ENCODE data around the gene HOXC10. TPM values are rescaled to one million over a fixed set of nuclear protein-coding genes. Genes with fewer than 3 reads are reported as not detected.

The HOXC10 gene
- total RNA-seq, 3 donors from 2014 or later: not detected

GRCh38 chr12:53966085-53966384 lies 18.9 kb upstream of the HOXC10 start:
- Histone ChIP-seq H3K36me3 (ENCODE audit: low read depth) (no peaks in the 10 kb centered on the region), H3K4me3 (no peak overlapping the region), H3K4me1 (ENCODE audit: low read depth) (no peaks in the 10 kb centered on the region), H3K9me3 (no peaks in the 10 kb centered on the region)
- ATAC-seq (no peak), DNase-seq (no peak)
- no peak for TF ChIP-seq CTCF (IDR thresholded peaks at IDR 0.05)
- intact Hi-C loops (cut with DNase I, micrococcal nuclease): no loop called here

- no peak for TF ChIP-seq CTCF (IDR thresholded peaks at IDR 0.05)
- intact Hi-C loops (cut with DNase I, micrococcal nuclease): no loop called here
- ATAC-seq (no peak), DNase-seq (no peak)
- H3K9me3 ChIP-seq: no peaks in the 10 kb centered on the region
- H3K4me1 ChIP-seq (ENCODE audit: low read depth): no peaks in the 10 kb centered on the region
- H3K4me3 ChIP-seq: no peak overlapping the region
- no peaks in the 10 kb centered on the region for H3K36me3 ChIP-seq (ENCODE audit: low read depth)
These were observed 18.4 kb upstream of the HOXC10 start for GRCh38 chr12:53966385-53967133.

DNA sequence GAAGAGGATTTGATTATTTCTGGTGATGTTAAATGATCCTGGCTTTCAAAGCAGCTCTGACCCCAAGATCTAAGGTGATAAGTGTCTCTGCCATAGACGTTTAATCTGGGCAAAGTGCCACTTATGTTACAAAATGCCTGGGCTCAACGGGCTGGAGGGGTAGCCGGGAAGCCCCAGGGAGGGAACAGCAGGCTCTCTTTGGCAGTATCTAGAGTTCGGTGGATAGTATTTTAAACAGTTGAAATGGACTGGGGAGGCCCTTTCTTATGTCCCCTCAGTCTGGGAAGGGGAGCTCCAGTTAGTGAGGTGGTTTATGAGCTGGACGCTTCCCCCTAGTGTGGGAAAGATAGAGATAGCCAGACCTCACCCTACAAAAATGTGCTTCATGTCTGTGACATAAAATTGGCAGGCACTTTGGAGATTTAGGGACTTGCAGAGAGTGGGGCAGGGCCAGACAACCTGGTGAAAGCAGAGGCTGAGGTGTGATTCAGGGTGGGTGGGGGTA lies 17.5 kb upstream of the HOXC10 start:
- intact Hi-C loops (cut with DNase I, micrococcal nuclease): no loop called here
- no peak for ATAC-seq
- H3K9me3 ChIP-seq: no peaks in the 10 kb centered on the region

DNA sequence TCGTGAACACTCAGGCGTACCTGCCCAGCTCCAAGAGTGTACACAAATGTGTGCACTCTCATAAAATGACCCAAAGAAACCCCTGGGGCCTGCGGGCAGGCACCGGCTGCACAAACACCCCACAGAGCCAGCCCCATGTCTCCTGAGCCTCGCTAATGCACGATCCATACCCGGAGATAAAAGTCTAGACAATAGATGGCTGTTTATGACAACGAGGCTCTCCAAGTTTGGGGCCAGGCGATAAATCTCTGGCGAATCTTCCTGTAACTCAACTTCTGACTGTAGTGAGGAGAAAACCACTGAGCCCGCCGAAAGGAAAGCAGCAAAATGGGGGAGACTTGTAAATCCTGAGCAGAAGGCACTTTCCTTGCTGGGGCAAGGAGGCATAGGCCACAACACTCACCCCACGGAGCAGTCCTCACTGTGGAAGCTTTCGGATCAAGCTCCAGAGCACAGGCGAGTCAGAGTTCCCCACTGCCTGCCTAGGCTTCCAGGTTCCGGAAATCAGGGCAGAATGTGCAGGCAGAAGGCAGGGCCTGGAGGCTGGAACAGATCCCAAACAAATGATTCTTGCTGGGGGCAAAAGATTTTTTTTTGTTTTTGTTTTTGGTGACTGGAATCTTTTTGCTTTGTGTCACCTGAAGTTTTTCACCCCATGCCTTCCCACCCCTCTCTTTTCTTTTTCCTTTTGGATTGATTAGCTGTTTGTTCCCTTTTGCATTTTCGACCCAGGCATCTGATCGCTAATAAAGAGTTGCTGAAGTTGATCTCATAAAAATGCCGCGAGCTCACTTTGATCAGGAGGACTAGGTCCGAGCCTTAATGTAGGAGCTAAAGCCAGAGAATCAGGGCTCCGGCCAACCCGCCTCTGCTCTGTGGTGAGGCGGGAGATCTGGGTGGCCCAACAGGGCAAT lies 16.5 kb upstream of the HOXC10 start:
- ATAC-seq (no peak), DNase-seq (no peak)
- H3K36me3 ChIP-seq (ENCODE audit: low read depth): no peaks in the 10 kb centered on the region
- TF ChIP-seq CTCF (IDR thresholded peaks at IDR 0.05): no peak
- H3K9me3 ChIP-seq: no peaks in the 10 kb centered on the region
- intact Hi-C loops (cut with DNase I, micrococcal nuclease): no loop called here
- H3K4me1 ChIP-seq (ENCODE audit: low read depth): no peaks in the 10 kb centered on the region
- no peak overlapping the region for H3K4me3 ChIP-seq

More for the DNA sequence above, 17.5 kb upstream of the HOXC10 start:
- no peaks in the 10 kb centered on the region for H3K4me1 ChIP-seq (ENCODE audit: low read depth)
- no peak overlapping the region for H3K4me3 ChIP-seq
- no peaks in the 10 kb centered on the region for H3K36me3 ChIP-seq (ENCODE audit: low read depth)
- DNase-seq: no peak
- TF ChIP-seq CTCF (IDR thresholded peaks at IDR 0.05): no peak

DNA sequence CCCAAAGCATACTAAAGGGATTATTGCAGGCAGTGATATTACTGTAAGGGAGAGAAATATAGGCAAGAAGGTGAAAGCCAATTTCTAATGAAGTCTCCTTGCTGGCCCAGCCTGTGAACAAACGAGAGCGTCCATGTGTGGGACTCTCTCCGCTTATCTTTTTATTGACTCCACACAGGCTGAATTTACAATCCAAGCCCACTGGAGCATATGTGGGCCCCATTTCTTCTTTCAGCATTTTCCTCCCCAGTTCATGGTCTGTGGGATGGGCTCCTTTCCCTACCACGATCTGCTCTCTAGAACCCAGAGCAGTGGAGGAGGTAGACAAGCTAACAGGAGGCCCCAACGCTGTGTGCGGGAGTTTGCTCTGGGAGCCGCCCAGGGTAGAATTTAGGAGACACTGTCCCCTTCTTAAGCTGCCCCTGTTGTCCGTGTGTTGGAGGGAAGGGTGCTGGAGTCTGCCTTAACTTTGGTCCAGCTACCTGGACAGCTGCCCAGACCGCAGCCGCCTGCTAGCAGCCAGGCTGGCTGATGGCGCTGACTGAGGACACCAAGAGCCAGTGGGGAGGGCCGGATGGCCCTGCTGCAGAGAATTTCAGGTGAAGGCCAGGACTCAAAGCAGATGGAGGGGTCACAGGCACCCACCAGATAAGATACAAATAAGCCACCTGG lies 15.2 kb upstream of the HOXC10 start:
- H3K4me3 ChIP-seq: no peak overlapping the region
- peaks cover 3% of the 10 kb centered on the region for H3K4me1 ChIP-seq (ENCODE audit: low read depth)
- H3K36me3 ChIP-seq (ENCODE audit: low read depth): no peaks in the 10 kb centered on the region
- no peaks in the 10 kb centered on the region for H3K9me3 ChIP-seq
- DNase-seq (no peak), ATAC-seq (no peak)
- TF ChIP-seq CTCF (IDR thresholded peaks at IDR 0.05): no peak
- intact Hi-C loops (cut with DNase I, micrococcal nuclease): no loop called here
